GM23338 (cell line): ENCODE measurements around the gene DOP1B. TPM values are rescaled to one million over a fixed set of nuclear protein-coding genes. Genes with fewer than 3 reads are reported as not detected.

ENCODE experiments used
- ATAC-seq: fragments of 200-7000 bp; cut with Tn5 transposase; 3 replicates; pipeline ENCODE4 v1.9.1; 2020
- DNase-seq: peaks from one replicate; pipeline ENCODE4 v3.0.0-alpha.2; 2015; ENCODE audit warnings: low spot score
- H2AFZ ChIP-seq: fragments of 200-600 bp; sonication (generic); 2 replicates; pipeline ENCODE4 v1.8.0; 2016; ENCODE audit warnings: antibody characterized with exemption, mild to moderate bottlenecking, moderate library complexity
- H3F3A ChIP-seq: fragments of 200-600 bp; sonication (generic); replicated peaks from 2 replicates; pipeline ENCODE4 v1.8.0; 2017; ENCODE audit warnings: antibody characterized with exemption, mixed run types, low read depth
- H3K27ac ChIP-seq: fragments of 200-600 bp; sonication (generic); 2 replicates; pipeline ENCODE4 v1.6.1; 2016; ENCODE audit warnings: low read depth
- H3K27me3 ChIP-seq: fragments of 200-600 bp; sonication (generic); 2 replicates; pipeline ENCODE4 v1.8.0; 2016; ENCODE audit warnings: mild to moderate bottlenecking, mixed run types, moderate library complexity; ENCODE audit not compliant: insufficient read depth
- H3K36me3 ChIP-seq: fragments of 200-600 bp; sonication (generic); 2 replicates; pipeline ENCODE4 v1.8.0; 2016; ENCODE audit warnings: mild to moderate bottlenecking; ENCODE audit not compliant: insufficient read depth
- H3K4me1 ChIP-seq: fragments of 200-600 bp; sonication (generic); 2 replicates; pipeline ENCODE4 v1.8.0; 2016; ENCODE audit warnings: mild to moderate bottlenecking, moderate library complexity; ENCODE audit not compliant: insufficient read depth
- H3K4me2 ChIP-seq: fragments of 200-600 bp; sonication (generic); 2 replicates; pipeline ENCODE4 v1.7.1; 2017; ENCODE audit warnings: mixed run types
- H3K4me3 ChIP-seq: fragments of 200-600 bp; sonication (generic); 2 replicates; pipeline ENCODE4 v1.6.1; 2016; ENCODE audit warnings: mixed run types
- H3K79me2 ChIP-seq: fragments of 200-600 bp; sonication (generic); replicated peaks from 2 replicates; pipeline ENCODE4 v1.8.0; 2017; ENCODE audit warnings: mild to moderate bottlenecking; ENCODE audit not compliant: insufficient read depth
- H3K9me2 ChIP-seq: fragments of 200-600 bp; sonication (generic); 2 replicates; pipeline ENCODE4 v1.8.0; 2017; ENCODE audit not compliant: insufficient read depth
- H4K20me1 ChIP-seq: fragments of 200-600 bp; sonication (generic); replicated peaks from 2 replicates; pipeline ENCODE4 v1.8.0; 2017; ENCODE audit warnings: mild to moderate bottlenecking; ENCODE audit not compliant: insufficient read depth
- H3K27ac Mint-ChIP-seq: 2 replicates; pipeline ENCODE4 v1.8.0; 2020; ENCODE audit warnings: inconsistent platforms, mild to moderate bottlenecking, moderate library complexity, mixed read lengths
- H3K27me3 Mint-ChIP-seq: 3 replicates; pipeline ENCODE4 v1.8.0; 2022; ENCODE audit warnings: low read depth, mild to moderate bottlenecking, moderate library complexity, mixed read lengths, inconsistent platforms; ENCODE audit not compliant: insufficient read depth, poor library complexity
- H3K36me3 Mint-ChIP-seq: 3 replicates; pipeline ENCODE4 v1.8.0; 2021; ENCODE audit warnings: low read depth, mild to moderate bottlenecking, inconsistent platforms, moderate library complexity, mixed read lengths
- H3K4me1 Mint-ChIP-seq: 3 replicates; pipeline ENCODE4 v1.8.0; 2020; ENCODE audit warnings: mild to moderate bottlenecking, inconsistent platforms, mixed read lengths
- H3K4me3 Mint-ChIP-seq: 3 replicates; pipeline ENCODE4 v1.8.0; 2021; ENCODE audit warnings: moderate library complexity, mild to moderate bottlenecking, inconsistent platforms, mixed read lengths
- H3K9me3 Mint-ChIP-seq: 3 replicates; pipeline ENCODE4 v1.8.0; 2020; ENCODE audit warnings: moderate library complexity, mild to moderate bottlenecking, inconsistent platforms, mixed read lengths
- CREB1 ChIP-seq: fragments of 250-450 bp; sonication (Bioruptor Pico); IDR thresholded peaks from 2 replicates; pipeline ENCODE4 v1.5.0; 2020; ENCODE audit warnings: low read depth, mild to moderate bottlenecking, moderate library complexity
- CTCF ChIP-seq, 2 experiments: fragments of 200-600 bp in 1 of 2; sonication (generic) in 1 of 2; conservative IDR thresholded peaks; 2 replicates each; pipeline versions ENCODE4 v1.5.1 to v1.6.1; 2016 to 2017; ENCODE audit warnings: antibody characterized with exemption in 2 of 2, low read depth in 2 of 2, mild to moderate bottlenecking in 2 of 2, moderate library complexity in 1 of 2
- EZH2 ChIP-seq: fragments of 200-600 bp; sonication (generic); IDR thresholded peaks from one replicate; pipeline ENCODE4 v1.8.0; 2017; ENCODE audit warnings: antibody characterized with exemption, mild to moderate bottlenecking, low read depth; ENCODE audit not compliant: unreplicated experiment
- EZH2phosphoT487 ChIP-seq: fragments of 200-600 bp; sonication (generic); IDR thresholded peaks from one replicate; pipeline ENCODE4 v1.8.1; 2018; ENCODE audit warnings: antibody characterized with exemption; ENCODE audit not compliant: unreplicated experiment
- JUNB ChIP-seq: IDR thresholded peaks from one replicate; pipeline ENCODE4 v1.6.1; 2016; ENCODE audit warnings: antibody characterized with exemption; ENCODE audit not compliant: unreplicated experiment
- NANOG ChIP-seq: IDR thresholded peaks from 2 replicates; pipeline ENCODE4 v1.6.1; 2016; ENCODE audit warnings: antibody characterized with exemption, borderline replicate concordance
- POLR2AphosphoS5 ChIP-seq: IDR thresholded peaks from 2 replicates; pipeline ENCODE4 v1.6.1; 2016; ENCODE audit warnings: antibody characterized with exemption, low read depth
- STAT1 ChIP-seq: IDR thresholded peaks from one replicate; pipeline ENCODE4 v1.6.1; 2016; ENCODE audit warnings: antibody characterized with exemption; ENCODE audit not compliant: unreplicated experiment
- ZNF114 ChIP-seq: fragments of 250-450 bp; sonication (Bioruptor Pico); IDR thresholded peaks from 2 replicates; pipeline ENCODE4 v1.5.0; 2020; ENCODE audit warnings: mild to moderate bottlenecking, moderate library complexity
- ZNF331 ChIP-seq: fragments of 250-450 bp; sonication (Bioruptor Pico); IDR thresholded peaks from 2 replicates; pipeline ENCODE4 v1.5.0; 2020; ENCODE audit warnings: low read depth, mild to moderate bottlenecking, moderate library complexity
- polyA plus RNA-seq: library from polyadenylated mRNA; unstranded; fragments of >200 nt; fragmentation: Nextera tagmentation; extraction: Ambion mirVana; gene quantifications from 2 replicates; pipeline ENCODE4 v1.2.1, GENCODE V29; 2016
- total RNA-seq: library from RNA; depleted of rRNA; stranded (reverse); fragments of >200 nt; shearing (Covaris generic); gene quantifications from 2 replicates; pipeline ENCODE4 v1.2.3, GENCODE V29; 2014
- TF ChIP-seq, protein P1 (sequence below): IDR thresholded peaks from 2 replicates; pipeline ENCODE4 v1.6.1; 2016; ENCODE audit warnings: antibody characterized with exemption
- TF ChIP-seq, protein P2 (sequence below): IDR thresholded peaks from one replicate; pipeline ENCODE4 v1.6.1; 2018; ENCODE audit warnings: antibody characterized with exemption; ENCODE audit not compliant: unreplicated experiment

DOP1B gene
- total and polyA plus RNA-seq, 2 experiments from 2014 or later: 4.9 to 18.0 TPM

DNA sequence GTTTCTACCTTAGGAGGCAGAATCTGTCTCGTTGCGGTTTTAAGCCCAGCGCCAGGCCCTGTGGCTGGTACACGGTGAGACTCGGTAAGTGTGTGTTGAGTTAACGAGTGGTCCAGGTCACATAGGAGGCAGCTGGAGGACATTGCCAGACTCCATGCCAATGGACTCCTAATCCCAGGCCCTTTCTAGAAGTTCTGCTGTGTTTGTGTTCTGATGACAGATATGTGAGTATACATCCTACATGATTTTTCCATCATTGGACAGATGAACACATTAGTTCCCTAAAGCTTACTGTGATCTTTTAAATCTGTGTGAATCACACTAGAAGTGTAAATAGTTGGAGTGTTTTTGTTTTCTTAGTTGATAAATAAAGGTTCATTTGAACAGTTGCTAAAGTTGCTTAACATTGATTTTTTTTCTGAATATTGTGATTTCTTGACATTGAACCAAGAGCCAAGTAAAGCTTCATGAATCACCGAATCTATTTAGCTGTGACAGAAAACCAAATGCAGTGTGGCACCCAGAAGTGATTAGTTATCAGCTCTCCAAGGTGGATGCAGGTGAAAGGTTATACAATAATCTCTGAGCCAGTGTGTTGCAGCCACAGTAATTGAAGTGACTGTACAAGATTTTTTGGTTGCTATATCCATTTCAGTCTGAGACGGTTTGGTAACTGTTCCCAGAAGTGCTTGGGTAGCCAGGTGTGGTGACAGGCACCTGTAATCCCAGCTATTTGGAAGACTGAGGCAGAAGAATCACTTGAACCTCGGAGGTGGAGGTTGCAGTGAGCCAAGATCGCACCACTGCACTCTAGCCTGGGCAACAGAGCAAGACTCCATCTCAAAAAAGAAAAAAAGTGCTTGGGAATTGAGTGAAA is 46.3 kb downstream of the DOP1B start:
- H3K36me3 ChIP-seq: no peaks in the 10 kb centered on the region
- H3K4me1 ChIP-seq: no peaks in the 10 kb centered on the region
- DNase-seq: no peak
- H3K9me3 Mint-ChIP-seq: no peaks in the 10 kb centered on the region
- H3K4me1 Mint-ChIP-seq: no peaks in the 10 kb centered on the region
- no peak overlapping the region for H3K4me3 ChIP-seq
- H3K27ac Mint-ChIP-seq: no peak overlapping the region
- H3K79me2 ChIP-seq: no peaks in the 10 kb centered on the region
- H3K27me3 Mint-ChIP-seq: peaks cover 2% of the 10 kb centered on the region
- TF ChIP-seq, protein P1, sequence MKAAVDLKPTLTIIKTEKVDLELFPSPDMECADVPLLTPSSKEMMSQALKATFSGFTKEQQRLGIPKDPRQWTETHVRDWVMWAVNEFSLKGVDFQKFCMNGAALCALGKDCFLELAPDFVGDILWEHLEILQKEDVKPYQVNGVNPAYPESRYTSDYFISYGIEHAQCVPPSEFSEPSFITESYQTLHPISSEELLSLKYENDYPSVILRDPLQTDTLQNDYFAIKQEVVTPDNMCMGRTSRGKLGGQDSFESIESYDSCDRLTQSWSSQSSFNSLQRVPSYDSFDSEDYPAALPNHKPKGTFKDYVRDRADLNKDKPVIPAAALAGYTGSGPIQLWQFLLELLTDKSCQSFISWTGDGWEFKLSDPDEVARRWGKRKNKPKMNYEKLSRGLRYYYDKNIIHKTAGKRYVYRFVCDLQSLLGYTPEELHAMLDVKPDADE: no peak
- TF ChIP-seq ZNF331 (CRISPR knock-in tag): no peak
- no peak for TF ChIP-seq JUNB
- no peak for TF ChIP-seq CREB1 (CRISPR knock-in tag)
- TF ChIP-seq, protein P2, sequence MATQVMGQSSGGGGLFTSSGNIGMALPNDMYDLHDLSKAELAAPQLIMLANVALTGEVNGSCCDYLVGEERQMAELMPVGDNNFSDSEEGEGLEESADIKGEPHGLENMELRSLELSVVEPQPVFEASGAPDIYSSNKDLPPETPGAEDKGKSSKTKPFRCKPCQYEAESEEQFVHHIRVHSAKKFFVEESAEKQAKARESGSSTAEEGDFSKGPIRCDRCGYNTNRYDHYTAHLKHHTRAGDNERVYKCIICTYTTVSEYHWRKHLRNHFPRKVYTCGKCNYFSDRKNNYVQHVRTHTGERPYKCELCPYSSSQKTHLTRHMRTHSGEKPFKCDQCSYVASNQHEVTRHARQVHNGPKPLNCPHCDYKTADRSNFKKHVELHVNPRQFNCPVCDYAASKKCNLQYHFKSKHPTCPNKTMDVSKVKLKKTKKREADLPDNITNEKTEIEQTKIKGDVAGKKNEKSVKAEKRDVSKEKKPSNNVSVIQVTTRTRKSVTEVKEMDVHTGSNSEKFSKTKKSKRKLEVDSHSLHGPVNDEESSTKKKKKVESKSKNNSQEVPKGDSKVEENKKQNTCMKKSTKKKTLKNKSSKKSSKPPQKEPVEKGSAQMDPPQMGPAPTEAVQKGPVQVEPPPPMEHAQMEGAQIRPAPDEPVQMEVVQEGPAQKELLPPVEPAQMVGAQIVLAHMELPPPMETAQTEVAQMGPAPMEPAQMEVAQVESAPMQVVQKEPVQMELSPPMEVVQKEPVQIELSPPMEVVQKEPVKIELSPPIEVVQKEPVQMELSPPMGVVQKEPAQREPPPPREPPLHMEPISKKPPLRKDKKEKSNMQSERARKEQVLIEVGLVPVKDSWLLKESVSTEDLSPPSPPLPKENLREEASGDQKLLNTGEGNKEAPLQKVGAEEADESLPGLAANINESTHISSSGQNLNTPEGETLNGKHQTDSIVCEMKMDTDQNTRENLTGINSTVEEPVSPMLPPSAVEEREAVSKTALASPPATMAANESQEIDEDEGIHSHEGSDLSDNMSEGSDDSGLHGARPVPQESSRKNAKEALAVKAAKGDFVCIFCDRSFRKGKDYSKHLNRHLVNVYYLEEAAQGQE: no peak
- no peak for TF ChIP-seq ZNF114 (CRISPR knock-in tag)
- TF ChIP-seq POLR2AphosphoS5: no peak
- TF ChIP-seq NANOG: no peak
- no peak for TF ChIP-seq STAT1
- no peak for TF ChIP-seq EZH2
- no peak for TF ChIP-seq CTCF (conservative IDR thresholded peaks at IDR 0.05; ENCODE audit: low read depth in 2 of 2)
- no peak for TF ChIP-seq EZH2phosphoT487
- no peak overlapping the region for H3K4me3 Mint-ChIP-seq
- no peaks in the 10 kb centered on the region for H3F3A ChIP-seq
- no peaks in the 10 kb centered on the region for H3K36me3 Mint-ChIP-seq
- no peaks in the 10 kb centered on the region for H3K9me2 ChIP-seq
- peak overlapping the region; percentile 55; the same call in 1 of the 2 replicates for H3K27ac ChIP-seq
- no peak overlapping the region for H3K4me2 ChIP-seq
- no peaks in the 10 kb centered on the region for H3K27me3 ChIP-seq
- ATAC-seq: no peak
- H2AFZ ChIP-seq: no peak overlapping the region
- no peaks in the 10 kb centered on the region for H4K20me1 ChIP-seq
